ENCODE measurements around the gene NSMF. TPM values are rescaled to one million over a fixed set of nuclear protein-coding genes. Genes with fewer than 3 reads are reported as not detected.
A peak's percentile ranks its signal among the peaks of the same experiment; 100 is the strongest.

The NSMF gene
- total RNA-seq, 2 donors from 2014 or later, result 42.4 to 128 TPM

GRCh38 chr9:137416006-137416562, 43.0 kb downstream of the NSMF start:
- intact Hi-C loops (cut with DNase I), result no loop called here
- Histone ChIP-seq H3K9me3 (no peaks in the 10 kb centered on the region), H3K36me3 (no peaks in the 10 kb centered on the region), H3K27me3 (replicated peaks; ENCODE audit: insufficient read depth) (no peaks in the 10 kb centered on the region), H3K4me3 (no peak overlapping the region), H3K4me1 (replicated peaks) (no peaks in the 10 kb centered on the region), H3K27ac (no peak overlapping the region)
- no peak for DNase-seq (ENCODE audit: low spot score)
- WGBS, result 93% methylated on average over 23 of the region's 23 CpGs
- TF ChIP-seq CTCF (IDR thresholded peaks at IDR 0.05) (no peak), POLR2AphosphoS5 (IDR thresholded peaks at IDR 0.05) (no peak), POLR2A (IDR thresholded peaks at IDR 0.05) (no peak)

- Histone ChIP-seq H3K36me3 (no peaks in the 10 kb centered on the region), H3K27me3 (replicated peaks; ENCODE audit: insufficient read depth) (no peaks in the 10 kb centered on the region), H3K4me3 (no peak overlapping the region), H3K4me1 (replicated peaks) (no peaks in the 10 kb centered on the region), H3K9me3 (no peaks in the 10 kb centered on the region), H3K27ac (no peak overlapping the region)
- DNase-seq (ENCODE audit: low spot score), result no peak
- WGBS, result 94% methylated on average over 5 of the region's 5 CpGs
- intact Hi-C loops (cut with DNase I), result no loop called here
- TF ChIP-seq CTCF (IDR thresholded peaks at IDR 0.05), result no peak
- TF ChIP-seq POLR2AphosphoS5 (IDR thresholded peaks at IDR 0.05), result no peak
- no peak for TF ChIP-seq POLR2A (IDR thresholded peaks at IDR 0.05)
Observed at GRCh38 chr9:137415451-137415850, 43.7 kb downstream of the NSMF start.

GRCh38 chr9:137412431-137412830, 46.7 kb downstream of the NSMF start:
- no peak for DNase-seq (ENCODE audit: low spot score)
- WGBS, result 79% methylated on average over 10 of the region's 10 CpGs
- Histone ChIP-seq H3K36me3 (no peaks in the 10 kb centered on the region), H3K9me3 (no peaks in the 10 kb centered on the region), H3K4me3 (no peak overlapping the region), H3K27ac (no peak overlapping the region), H3K27me3 (replicated peaks; ENCODE audit: insufficient read depth) (no peaks in the 10 kb centered on the region), H3K4me1 (replicated peaks) (no peaks in the 10 kb centered on the region)
- TF ChIP-seq POLR2AphosphoS5 (IDR thresholded peaks at IDR 0.05) (no peak), POLR2A (IDR thresholded peaks at IDR 0.05) (no peak), CTCF (IDR thresholded peaks at IDR 0.05) (no peak)
- intact Hi-C loops (cut with DNase I), result no loop called here

- DNase-seq (ENCODE audit: low spot score), result peak; percentile 75
- intact Hi-C loops (cut with DNase I), result no loop called here
- Histone ChIP-seq H3K4me3 (no peak overlapping the region), H3K27me3 (replicated peaks; ENCODE audit: insufficient read depth) (no peaks in the 10 kb centered on the region), H3K36me3 (no peaks in the 10 kb centered on the region), H3K4me1 (replicated peaks) (no peaks in the 10 kb centered on the region), H3K9me3 (no peaks in the 10 kb centered on the region), H3K27ac (peak overlapping the region; percentile 26 to 58)
- WGBS, result 29% methylated on average over 30 of the region's 30 CpGs
- no peak for TF ChIP-seq POLR2AphosphoS5 (IDR thresholded peaks at IDR 0.05)
- no peak for TF ChIP-seq CTCF (IDR thresholded peaks at IDR 0.05)
- TF ChIP-seq POLR2A (IDR thresholded peaks at IDR 0.05), result no peak
Observed at GRCh38 chr9:137411645-137412380, 47.3 kb downstream of the NSMF start.

- intact Hi-C loops (cut with DNase I), result no loop called here
- Histone ChIP-seq H3K4me3 (no peak overlapping the region), H3K27ac (no peak overlapping the region), H3K27me3 (replicated peaks; ENCODE audit: insufficient read depth) (no peaks in the 10 kb centered on the region), H3K9me3 (no peaks in the 10 kb centered on the region), H3K36me3 (no peaks in the 10 kb centered on the region), H3K4me1 (replicated peaks) (no peaks in the 10 kb centered on the region)
- no peak for DNase-seq (ENCODE audit: low spot score)
- 62% methylated on average over 17 of the region's 17 CpGs for WGBS
- no peak for TF ChIP-seq POLR2A (IDR thresholded peaks at IDR 0.05)
- no peak for TF ChIP-seq CTCF (IDR thresholded peaks at IDR 0.05)
- no peak for TF ChIP-seq POLR2AphosphoS5 (IDR thresholded peaks at IDR 0.05)
Observed at GRCh38 chr9:137411260-137411644, 47.9 kb downstream of the NSMF start.
